IPS-18c (cell line): ENCODE data around the gene CATSPERZ.

Experiments used
- H3K4me3 ChIP-seq: 2 replicates; pipeline ENCODE4 v1.7.0; 2013; ENCODE audit warnings: low read depth, mild to moderate bottlenecking, low read length, moderate library complexity; ENCODE audit not compliant: insufficient read depth
- H3K9me3 ChIP-seq: one replicate; pipeline ENCODE4 v1.6.1; 2013; ENCODE audit warnings: mild to moderate bottlenecking, low read length, moderate library complexity; ENCODE audit not compliant: control insufficient read depth, insufficient read depth

Gene CATSPERZ

GRCh38 chr11:64342869-64343745 lies 42.9 kb downstream of the CATSPERZ start:
- Histone ChIP-seq H3K4me3 (peak overlapping the region; percentile 41; the same call in 1 of the 2 replicates), H3K9me3 (no peaks in the 10 kb centered on the region)

- Histone ChIP-seq H3K9me3 (no peaks in the 10 kb centered on the region), H3K4me3 (no peak overlapping the region)
Observed at GRCh38 chr11:64343767-64344559, 43.8 kb downstream of the CATSPERZ start.

DNA sequence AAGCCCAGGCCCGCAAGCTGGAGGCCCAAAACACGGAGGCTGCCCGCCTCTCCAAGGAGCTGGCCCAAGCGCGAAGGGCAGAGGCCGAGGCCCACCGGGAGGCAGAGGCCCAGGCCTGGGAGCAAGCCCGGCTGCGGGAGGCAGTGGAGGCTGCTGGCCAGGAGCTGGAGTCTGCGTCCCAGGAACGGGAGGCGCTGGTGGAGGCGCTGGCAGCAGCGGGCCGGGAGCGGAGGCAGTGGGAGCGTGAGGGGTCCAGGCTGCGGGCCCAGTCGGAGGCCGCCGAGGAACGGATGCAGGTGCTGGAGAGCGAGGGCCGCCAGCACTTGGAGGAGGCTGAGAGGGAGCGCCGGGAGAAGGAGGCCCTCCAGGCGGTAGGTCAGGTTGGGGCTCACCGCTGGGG lies 44.6 kb downstream of the CATSPERZ start:
- Histone ChIP-seq H3K9me3 (no peaks in the 10 kb centered on the region), H3K4me3 (no peak overlapping the region)

DNA sequence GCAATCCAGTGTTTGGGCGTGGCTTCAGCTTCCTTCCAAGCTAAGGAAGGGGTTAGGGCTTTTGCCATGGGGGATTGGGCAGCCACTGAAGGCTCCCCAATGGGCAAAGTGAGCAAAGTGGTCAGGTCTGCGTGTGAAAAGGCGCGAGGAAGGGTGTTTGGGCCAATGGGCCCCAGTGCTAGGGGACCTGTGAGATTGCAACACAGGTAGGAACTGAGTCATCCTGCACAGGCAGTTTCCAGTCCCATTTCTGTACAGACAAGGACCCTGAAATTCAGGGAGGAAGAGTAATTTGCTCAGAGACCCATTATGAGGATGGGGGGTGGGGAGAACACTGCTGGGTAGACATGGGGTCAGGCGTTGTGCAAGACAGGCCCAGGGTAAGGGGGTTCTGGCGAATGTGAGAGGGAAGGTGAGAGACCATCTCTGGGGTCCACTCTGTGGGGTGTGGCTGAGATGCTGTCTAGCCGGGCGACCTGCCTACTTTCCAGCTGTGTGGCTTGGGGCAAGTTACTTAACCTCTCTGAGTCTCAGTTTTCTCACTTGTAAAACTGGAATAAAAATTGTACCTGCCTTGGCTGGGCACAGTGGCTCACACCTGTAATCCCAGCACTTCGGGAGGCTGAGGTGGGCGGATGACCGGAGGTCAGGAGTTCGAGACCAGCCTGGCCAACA lies 47.2 kb downstream of the CATSPERZ start:
- no peaks in the 10 kb centered on the region for H3K9me3 ChIP-seq

DNA sequence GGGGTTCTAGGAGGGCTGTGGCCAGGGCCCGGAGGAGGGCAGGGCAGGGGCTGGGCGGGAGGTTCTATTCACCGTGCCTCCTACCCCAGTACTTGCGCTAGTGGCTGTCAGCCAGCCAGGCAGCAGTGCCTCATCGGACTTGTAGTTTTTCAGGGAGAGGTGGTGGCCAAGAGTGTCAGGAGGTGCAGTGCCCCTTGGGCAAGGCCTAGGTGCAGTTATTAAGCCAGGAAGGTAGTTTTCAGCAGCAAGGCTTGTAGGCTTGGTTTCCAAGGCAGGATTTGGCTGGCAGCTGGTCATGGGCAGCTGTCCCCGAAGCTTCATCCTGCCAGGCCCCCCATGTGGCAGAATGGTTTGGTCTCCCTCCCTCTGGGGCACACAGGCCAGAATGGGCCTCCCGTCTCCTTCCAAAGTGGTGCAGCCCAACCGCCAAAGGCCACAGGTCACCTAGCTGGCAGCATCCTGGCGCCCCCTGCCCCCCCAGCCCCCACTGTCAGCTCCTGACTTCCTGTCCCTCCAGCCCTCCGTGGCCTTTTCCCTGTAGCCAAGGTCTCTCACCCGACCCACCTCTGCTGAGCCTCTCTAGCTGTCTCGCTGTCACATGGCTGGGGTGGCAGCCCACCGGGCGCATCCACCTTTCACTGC lies 48.3 kb downstream of the CATSPERZ start:
- Histone ChIP-seq H3K9me3 (no peaks in the 10 kb centered on the region), H3K4me3 (no peak overlapping the region)

More for the DNA sequence above, 47.2 kb downstream of the CATSPERZ start:
- no peak overlapping the region for H3K4me3 ChIP-seq

- Histone ChIP-seq H3K4me3 (no peak overlapping the region), H3K9me3 (no peaks in the 10 kb centered on the region)
Observed at GRCh38 chr11:64349025-64349387, 48.8 kb downstream of the CATSPERZ start.

DNA sequence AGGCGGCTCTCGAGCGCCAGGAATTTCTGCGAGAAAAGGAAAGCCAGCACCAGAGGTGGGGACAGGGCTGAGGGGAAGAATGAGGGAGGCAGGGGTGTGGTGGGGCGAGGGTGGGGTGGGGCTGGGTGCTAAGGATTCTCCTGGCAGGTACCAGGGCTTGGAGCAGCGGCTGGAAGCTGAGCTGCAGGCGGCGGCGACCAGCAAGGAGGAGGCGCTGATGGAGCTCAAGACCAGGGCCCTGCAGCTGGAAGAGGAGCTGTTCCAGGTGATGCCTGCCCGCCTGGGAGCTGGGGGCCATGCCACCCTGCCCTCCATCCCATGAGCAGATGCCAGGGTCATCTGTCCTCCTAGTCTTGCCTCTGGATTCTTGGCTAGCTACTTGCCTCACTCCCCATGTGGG lies 49.2 kb downstream of the CATSPERZ start:
- no peak overlapping the region for H3K4me3 ChIP-seq

DNA sequence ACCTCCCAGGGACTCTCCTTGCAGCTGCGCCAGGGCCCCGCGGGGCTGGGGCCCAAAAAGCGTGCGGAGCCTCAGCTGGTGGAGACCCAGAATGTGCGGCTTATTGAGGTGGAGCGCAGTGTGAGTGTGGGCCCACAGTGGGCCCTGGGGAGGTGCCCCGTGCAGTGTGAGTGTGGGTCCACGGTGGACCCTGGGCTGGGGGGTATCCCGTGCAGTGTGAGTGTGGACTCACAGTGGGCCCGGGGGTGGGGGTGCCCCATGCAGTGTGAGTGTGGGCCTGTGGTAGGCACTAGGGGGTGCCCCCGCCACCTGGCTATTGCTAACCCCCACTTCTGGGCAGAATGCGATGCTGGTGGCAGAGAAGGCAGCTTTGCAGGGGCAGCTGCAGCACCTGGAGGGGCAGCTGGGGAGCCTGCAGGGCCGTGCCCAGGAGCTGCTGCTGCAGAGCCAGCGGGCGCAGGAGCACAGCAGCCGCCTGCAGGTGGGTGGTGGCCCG lies 51.0 kb downstream of the CATSPERZ start:
- no peak overlapping the region for H3K4me3 ChIP-seq

More for the DNA sequence above, 49.2 kb downstream of the CATSPERZ start:
- no peaks in the 10 kb centered on the region for H3K9me3 ChIP-seq

GRCh38 chr11:64352099-64352994 lies 52.2 kb downstream of the CATSPERZ start:
- Histone ChIP-seq H3K9me3 (no peaks in the 10 kb centered on the region), H3K4me3 (no peak overlapping the region)

More for the DNA sequence above, 51.0 kb downstream of the CATSPERZ start:
- no peaks in the 10 kb centered on the region for H3K9me3 ChIP-seq

DNA sequence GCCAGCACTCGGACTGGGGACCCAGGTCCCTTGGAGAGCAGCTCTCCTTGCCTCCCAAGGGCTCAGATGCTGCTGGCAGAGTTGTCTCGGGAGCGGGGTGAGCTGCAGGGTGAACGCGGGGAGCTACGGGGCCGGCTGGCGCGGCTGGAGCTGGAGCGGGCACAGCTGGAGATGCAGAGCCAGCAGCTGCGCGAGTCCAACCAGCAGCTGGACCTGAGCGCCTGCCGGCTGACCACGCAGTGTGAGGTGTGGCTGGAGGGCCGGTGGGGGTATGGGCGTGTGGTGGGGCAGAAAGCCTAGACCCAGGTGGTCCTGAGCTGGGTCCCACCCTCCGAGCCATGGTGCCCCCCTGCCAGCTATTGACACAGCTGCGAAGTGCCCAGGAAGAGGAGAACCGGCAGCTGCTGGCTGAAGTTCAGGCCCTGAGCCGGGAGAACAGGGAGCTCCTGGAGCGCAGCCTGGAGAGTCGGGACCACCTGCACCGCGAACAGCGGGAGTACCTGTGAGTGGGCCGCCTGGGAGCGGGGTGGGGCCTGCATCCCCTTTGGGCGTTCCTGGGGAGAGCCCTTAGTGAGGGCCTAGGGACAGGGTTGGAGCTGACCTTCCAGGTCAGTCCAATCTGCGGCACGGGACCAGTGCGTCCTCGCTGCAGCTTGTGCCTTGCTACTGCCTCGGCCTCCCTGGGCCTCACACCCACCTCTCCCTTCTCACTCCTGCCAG lies 53.0 kb downstream of the CATSPERZ start:
- H3K9me3 ChIP-seq, result no peaks in the 10 kb centered on the region
- H3K4me3 ChIP-seq, result no peak overlapping the region

DNA sequence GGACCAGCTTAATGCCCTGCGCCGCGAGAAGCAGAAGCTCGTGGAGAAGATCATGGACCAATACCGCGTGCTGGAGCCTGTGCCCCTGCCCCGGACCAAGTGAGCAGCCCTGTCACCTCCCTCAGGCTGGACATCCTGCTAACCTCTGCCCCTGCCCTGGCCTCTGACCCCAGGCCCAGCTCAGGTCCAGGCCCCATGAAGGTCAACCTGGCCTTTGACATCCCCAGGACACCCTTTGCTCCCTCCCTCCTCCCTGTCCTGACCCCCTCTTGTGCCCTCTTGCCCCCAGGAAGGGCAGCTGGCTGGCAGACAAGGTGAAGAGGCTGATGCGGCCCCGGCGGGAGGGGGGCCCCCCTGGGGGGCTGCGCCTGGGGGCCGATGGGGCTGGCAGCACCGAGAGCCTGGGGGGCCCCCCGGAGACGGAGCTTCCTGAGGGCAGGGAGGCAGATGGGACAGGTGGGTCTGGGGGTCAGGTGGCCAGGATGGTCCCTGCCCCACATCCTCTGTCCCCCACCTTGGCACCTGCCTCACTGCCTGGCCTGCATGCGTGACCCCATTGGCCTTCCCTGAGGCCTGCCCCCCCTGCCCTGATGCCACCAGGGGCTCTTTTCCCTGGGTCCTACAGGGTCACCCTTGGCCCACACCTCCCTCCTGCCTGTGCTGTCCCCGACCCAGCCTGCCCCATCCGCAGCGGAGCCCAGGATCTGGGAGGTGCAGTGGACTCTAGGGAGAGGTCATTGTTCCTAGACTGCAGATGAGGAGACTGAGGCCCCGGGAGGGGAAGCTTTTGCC lies 53.8 kb downstream of the CATSPERZ start:
- no peak overlapping the region for H3K4me3 ChIP-seq

More for the DNA sequence above, 53.8 kb downstream of the CATSPERZ start:
- H3K9me3 ChIP-seq, result no peaks in the 10 kb centered on the region
